ENCODE data around the gene OPHN1. TPM values are rescaled to one million over a fixed set of nuclear protein-coding genes. Genes with fewer than 3 reads are reported as not detected.

OPHN1 gene
- total RNA-seq, 4 donors from 2014 or later, result 6.9 to 14.0 (median 10.2) TPM

DNA sequence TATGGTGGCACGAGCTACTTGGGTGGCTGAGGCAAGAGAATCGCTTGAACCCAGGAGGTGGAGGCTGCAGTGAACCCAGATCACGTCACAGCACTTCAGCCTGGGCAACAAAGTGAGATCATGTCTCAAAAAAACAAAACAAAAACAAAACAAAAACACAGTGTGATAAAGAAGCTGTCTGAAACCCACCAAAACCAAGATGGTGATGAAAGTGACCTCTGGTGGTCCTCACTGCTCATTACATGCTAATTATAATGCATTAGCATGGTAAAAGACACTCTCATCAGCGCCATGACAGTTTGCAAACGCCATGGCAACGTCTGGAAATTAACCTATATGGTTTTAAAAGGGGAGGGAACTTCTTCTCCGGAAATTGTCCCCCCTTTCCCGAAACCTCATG, 29.4 kb upstream of the OPHN1 start:
- H3K36me3 ChIP-seq, result no peaks in the 10 kb centered on the region
- no peaks in the 10 kb centered on the region for H3K4me1 ChIP-seq
- TF ChIP-seq, protein P1, sequence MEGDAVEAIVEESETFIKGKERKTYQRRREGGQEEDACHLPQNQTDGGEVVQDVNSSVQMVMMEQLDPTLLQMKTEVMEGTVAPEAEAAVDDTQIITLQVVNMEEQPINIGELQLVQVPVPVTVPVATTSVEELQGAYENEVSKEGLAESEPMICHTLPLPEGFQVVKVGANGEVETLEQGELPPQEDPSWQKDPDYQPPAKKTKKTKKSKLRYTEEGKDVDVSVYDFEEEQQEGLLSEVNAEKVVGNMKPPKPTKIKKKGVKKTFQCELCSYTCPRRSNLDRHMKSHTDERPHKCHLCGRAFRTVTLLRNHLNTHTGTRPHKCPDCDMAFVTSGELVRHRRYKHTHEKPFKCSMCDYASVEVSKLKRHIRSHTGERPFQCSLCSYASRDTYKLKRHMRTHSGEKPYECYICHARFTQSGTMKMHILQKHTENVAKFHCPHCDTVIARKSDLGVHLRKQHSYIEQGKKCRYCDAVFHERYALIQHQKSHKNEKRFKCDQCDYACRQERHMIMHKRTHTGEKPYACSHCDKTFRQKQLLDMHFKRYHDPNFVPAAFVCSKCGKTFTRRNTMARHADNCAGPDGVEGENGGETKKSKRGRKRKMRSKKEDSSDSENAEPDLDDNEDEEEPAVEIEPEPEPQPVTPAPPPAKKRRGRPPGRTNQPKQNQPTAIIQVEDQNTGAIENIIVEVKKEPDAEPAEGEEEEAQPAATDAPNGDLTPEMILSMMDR (IDR thresholded peaks at IDR 0.05), result peak; percentile 33 to 68 (median 56)
- no peak for TF ChIP-seq EP300 (IDR thresholded peaks at IDR 0.05)
- no peaks in the 10 kb centered on the region for H3K27me3 ChIP-seq
- H3K9me3 ChIP-seq, result no peaks in the 10 kb centered on the region
- ATAC-seq, result peak; percentile 39
- no peak overlapping the region for H3K27ac ChIP-seq
- no peak overlapping the region for H3K4me3 ChIP-seq
- WGBS, 2 donors (ENCODE audit: low coverage in 1 of 2), result 0 to 16% methylated on average over 1 to 8 of the region's 8 CpGs

DNA sequence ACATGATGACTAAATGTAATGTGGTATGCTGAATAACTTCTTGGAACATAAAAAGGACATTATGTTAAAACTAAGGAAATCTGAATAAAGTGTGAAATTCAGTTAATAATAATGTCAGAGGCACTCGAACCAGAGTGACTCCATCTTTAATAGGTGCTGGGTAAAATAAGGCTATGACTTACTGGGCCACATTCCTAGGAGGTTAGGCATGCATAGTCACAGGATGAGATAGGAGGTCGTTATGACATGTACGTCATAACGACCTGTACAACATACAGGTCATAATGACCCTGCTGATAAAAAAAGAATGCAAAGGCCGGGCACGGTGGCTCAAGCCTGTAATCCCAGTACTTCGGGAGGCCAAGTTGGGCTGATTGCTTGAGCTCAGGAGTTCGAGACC, 28.9 kb upstream of the OPHN1 start:
- no peak for TF ChIP-seq EP300 (IDR thresholded peaks at IDR 0.05)
- TF ChIP-seq, protein P1 (IDR thresholded peaks at IDR 0.05), result no peak
- TF ChIP-seq POLR2A (IDR thresholded peaks at IDR 0.05), result no peak
- TF ChIP-seq POLR2AphosphoS5 (IDR thresholded peaks at IDR 0.05), result no peak
- no peaks in the 10 kb centered on the region for H3K36me3 ChIP-seq
- 33 to 79% methylated on average over 2 to 7 of the region's 8 CpGs for WGBS, 2 donors (ENCODE audit: low coverage in 1 of 2)
- no peak overlapping the region for H3K4me3 ChIP-seq
- H3K4me1 ChIP-seq, result no peaks in the 10 kb centered on the region
- no peak overlapping the region for H3K27ac ChIP-seq
- no peaks in the 10 kb centered on the region for H3K9me3 ChIP-seq
- H3K27me3 ChIP-seq, result no peaks in the 10 kb centered on the region
- no peak for ATAC-seq

DNA sequence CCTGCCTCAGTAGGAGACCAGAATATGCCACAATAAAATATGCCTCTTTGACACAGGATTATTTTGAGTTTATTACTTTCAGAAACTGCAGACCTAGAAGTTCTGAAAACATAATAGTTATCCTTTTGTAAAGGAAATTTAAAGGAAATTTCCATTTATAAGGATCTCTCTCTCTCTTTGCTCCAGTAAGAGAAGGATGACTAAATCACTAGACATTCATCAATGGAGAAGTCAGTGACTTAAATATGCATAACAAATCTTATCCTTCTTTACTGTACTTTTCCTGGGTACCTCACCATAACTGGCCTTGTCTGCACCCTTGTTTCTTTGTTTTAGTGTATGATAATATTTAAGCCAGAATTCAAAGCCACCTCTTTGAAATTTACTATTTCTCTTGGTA, 28.3 kb upstream of the OPHN1 start:
- no peak for ATAC-seq
- no peak for TF ChIP-seq EP300 (IDR thresholded peaks at IDR 0.05)
- TF ChIP-seq POLR2A (IDR thresholded peaks at IDR 0.05), result no peak
- TF ChIP-seq, protein P1 (IDR thresholded peaks at IDR 0.05), result no peak
- no peak for TF ChIP-seq POLR2AphosphoS5 (IDR thresholded peaks at IDR 0.05)
- no peak overlapping the region for H3K27ac ChIP-seq
- no peak overlapping the region for H3K4me3 ChIP-seq
- H3K4me1 ChIP-seq, result no peaks in the 10 kb centered on the region
- no peaks in the 10 kb centered on the region for H3K9me3 ChIP-seq
- no peaks in the 10 kb centered on the region for H3K27me3 ChIP-seq
- no peaks in the 10 kb centered on the region for H3K36me3 ChIP-seq

DNA sequence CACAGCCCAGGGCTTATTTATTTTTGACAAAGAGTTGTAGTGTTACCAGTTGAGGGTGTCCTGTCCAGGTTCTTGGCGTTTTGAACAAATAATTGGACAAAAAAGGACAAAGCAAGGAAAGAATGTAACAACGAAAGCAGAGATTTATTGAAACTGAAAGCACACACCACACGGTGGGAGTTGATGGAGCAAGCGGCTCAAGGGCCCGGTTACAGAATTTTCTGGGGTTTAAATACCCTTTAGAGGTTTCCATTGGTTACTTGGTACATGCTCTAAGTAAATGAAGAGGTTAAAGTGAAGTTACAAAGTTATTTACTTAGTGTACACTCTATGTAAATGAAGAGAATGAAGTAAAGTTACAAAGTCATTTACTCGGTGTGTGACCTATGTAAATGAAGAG, 27.8 kb upstream of the OPHN1 start:
- TF ChIP-seq, protein P1 (IDR thresholded peaks at IDR 0.05), result no peak
- TF ChIP-seq EP300 (IDR thresholded peaks at IDR 0.05) (no peak), POLR2A (IDR thresholded peaks at IDR 0.05) (no peak), POLR2AphosphoS5 (IDR thresholded peaks at IDR 0.05) (no peak)
- H3K4me1 ChIP-seq, result no peaks in the 10 kb centered on the region
- ATAC-seq, result no peak

DNA sequence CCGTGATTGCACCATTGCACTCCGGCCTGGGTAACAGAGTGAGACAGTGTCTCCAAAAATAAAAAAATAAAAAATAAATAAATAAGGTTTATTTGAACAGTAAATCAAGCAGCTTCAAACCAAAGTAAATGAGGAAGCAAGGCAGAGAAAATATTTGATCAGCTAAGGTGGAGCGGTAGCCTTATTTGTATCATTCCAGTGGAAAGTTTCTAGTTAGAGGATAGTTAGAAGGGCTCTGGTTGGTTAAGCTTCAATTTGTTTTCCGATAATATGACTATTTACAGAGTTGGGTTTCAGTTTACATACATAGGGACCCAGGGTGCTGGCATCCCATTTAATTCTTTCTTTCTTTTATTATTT, 21.8 kb upstream of the OPHN1 start:
- no peaks in the 10 kb centered on the region for H3K27me3 ChIP-seq
- H3K9me3 ChIP-seq, result no peaks in the 10 kb centered on the region
- no peak overlapping the region for H3K4me3 ChIP-seq
- H3K4me1 ChIP-seq, result no peaks in the 10 kb centered on the region
- WGBS, 2 donors (ENCODE audit: low coverage in 1 of 2), result 81 to 91% methylated on average over 2 to 3 of the region's 4 CpGs
- ATAC-seq, result no peak
- TF ChIP-seq, protein P1 (IDR thresholded peaks at IDR 0.05), result no peak
- TF ChIP-seq POLR2A (IDR thresholded peaks at IDR 0.05) (no peak), POLR2AphosphoS5 (IDR thresholded peaks at IDR 0.05) (no peak), EP300 (IDR thresholded peaks at IDR 0.05) (no peak)
- no peak overlapping the region for H3K27ac ChIP-seq
- no peaks in the 10 kb centered on the region for H3K36me3 ChIP-seq

More for the DNA sequence above, 27.8 kb upstream of the OPHN1 start:
- Histone ChIP-seq H3K27me3 (no peaks in the 10 kb centered on the region), H3K27ac (no peak overlapping the region), H3K9me3 (no peaks in the 10 kb centered on the region), H3K36me3 (no peaks in the 10 kb centered on the region), H3K4me3 (no peak overlapping the region)
- WGBS, 2 donors (ENCODE audit: low coverage in 1 of 2), result 46 to 68% methylated on average over 3 to 5 of the region's 6 CpGs

Measured in gastroesophageal sphincter (tissue), 4 donors.